Measurements from ENCODE around the gene SUSD1. TPM values are rescaled to one million over a fixed set of nuclear protein-coding genes. Genes with fewer than 3 reads are reported as not detected.

The SUSD1 gene
- total RNA-seq, 1 experiment from 2014 or later = 15.4 TPM

- DNase-seq (ENCODE audit: low spot score) = peak; percentile 96
These were observed 162.8 kb downstream of the SUSD1 start for GRCh38 chr9:112012026-112012902.

DNA sequence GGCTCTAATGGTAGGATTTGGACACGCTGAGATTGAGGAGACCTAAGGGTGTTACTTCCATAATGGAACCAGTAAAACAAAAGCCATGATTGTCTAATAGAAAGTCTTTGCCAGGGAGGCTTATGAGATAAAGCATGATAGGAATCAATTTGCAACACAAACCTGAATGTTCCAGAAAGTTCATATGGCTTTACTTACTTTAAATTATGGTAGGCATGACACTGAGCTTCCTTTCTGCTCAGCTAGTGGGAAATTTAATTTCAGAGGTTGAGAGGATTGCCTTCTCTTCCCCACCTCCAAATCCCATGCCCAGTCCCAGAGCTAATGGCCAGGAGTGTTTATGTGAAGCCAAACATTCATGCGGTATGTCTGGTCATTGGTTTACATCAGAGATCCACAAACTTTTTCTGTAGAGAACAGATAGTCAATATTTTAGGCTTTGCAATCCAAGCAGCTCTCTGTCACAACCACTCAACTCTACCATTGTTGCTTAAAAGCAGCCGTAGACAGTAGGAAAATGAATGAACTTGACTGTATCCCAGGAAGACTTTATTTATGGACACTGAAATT is 164.0 kb downstream of the SUSD1 start:
- DNase-seq (ENCODE audit: low spot score) = no peak

GRCh38 chr9:112010537-112010936 is 164.6 kb downstream of the SUSD1 start:
- DNase-seq (ENCODE audit: low spot score) = no peak

DNA sequence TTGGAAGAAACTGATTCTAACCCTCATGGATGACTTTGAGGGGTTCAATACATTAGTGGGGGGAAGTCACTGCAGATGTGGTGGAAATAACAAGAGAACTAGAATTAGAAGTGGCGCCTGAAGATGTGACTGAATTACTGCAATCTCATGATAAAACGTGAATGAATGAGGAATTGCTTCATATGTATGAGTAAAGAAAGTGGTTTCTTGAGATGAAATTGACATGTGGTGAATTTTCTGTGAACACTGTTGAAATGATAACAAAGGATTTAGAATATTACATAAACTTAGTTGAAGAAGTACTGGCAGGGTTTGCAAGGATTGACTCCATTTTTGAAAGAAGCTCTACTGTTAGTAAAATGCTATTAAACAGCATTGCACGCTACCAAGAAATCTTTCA is 165.4 kb downstream of the SUSD1 start:
- no peak for DNase-seq (ENCODE audit: low spot score)

DNA sequence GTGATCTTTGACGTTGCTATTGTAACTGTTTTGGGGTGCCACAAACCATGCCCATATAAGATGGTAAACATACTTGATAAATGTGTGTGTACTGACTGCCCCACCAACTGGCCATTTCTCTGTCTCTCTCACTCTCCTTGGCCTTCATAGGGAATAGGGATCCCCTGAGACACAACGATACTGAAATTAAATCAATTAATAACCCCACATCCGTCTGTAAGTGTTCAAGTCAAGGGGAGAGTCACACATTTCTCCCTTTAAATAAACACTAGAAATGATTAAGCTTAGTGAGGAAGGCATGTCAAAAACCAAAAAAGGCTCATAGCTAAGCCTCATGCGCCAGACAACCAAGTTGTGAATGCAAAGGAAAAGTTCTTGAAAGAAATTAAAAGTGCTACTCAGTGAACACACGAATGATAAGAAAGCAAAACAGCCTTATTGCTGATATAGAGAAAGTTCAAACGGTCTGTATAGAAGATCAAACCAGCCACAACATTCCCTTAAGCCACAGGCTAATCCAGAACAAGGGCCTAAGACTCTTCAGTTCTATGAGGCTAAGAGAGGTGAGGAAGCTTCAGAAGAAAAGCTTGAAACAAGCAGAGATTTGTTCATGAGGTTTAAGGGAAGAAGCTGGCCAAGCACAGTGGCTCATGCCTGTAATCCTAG is 167.4 kb downstream of the SUSD1 start:
- no peak for DNase-seq (ENCODE audit: low spot score)

GRCh38 chr9:112006361-112007020 is 168.6 kb downstream of the SUSD1 start:
- no peak for DNase-seq (ENCODE audit: low spot score)

DNA sequence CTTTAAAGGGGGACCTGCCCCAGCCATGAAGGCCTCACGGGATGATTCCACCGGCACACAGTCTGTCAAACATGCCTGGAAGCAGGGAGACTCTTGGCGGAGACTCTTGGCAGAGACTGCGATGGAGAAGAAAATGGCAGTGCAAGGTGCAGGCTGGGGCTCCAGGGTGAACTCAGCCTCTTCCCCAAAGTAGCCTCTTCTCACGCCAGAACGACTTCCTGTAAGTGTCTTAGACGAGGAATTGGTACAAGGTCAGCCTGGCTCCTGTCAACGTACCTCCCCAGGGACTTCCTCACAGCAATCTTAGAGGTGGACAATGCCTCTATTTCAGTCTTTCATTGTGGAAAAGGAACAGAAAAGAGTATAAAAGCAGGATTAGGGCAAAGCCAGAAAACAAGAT is 169.2 kb downstream of the SUSD1 start:
- DNase-seq (ENCODE audit: low spot score) = no peak

GRCh38 chr9:112003538-112003937 is 171.6 kb downstream of the SUSD1 start:
- DNase-seq (ENCODE audit: low spot score) = no peak

- DNase-seq (ENCODE audit: low spot score) = no peak
These were observed 172.1 kb downstream of the SUSD1 start for GRCh38 chr9:112002847-112003457.

DNA sequence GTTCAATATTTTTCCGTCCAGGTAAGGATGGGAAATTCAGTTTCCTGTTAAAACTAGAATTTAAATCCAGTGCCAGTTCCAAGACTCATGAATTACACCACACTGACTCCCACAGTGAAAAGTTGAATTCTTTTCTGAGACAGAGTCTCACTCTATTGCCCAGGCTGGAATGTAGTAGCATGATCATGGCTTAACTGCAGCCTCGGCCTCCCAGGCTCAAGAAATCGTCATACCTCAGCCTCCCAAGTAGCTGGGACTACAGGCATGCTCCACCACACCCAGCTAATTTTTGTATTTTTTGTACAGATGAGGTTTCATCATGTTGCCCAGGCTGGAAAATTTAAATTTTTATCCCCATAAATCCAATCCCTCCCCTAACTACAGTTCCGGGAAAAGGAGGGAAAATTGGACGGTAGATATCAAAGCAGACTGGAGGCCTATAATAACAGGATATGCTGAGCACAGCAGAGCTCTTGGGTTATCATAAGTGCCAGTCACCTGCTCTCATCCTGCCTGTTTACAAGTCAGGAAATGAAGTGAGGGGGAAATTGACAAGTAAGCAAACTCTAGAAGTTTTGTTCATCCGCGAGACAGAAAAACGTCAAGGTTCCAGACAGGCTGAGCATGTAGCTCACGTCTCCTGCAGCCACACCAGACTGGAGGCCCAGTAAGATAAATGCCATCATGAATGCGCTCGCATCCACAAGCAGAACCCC is 172.8 kb downstream of the SUSD1 start:
- no peak for DNase-seq (ENCODE audit: low spot score)

- no peak for DNase-seq (ENCODE audit: low spot score)
These were observed 174.4 kb downstream of the SUSD1 start for GRCh38 chr9:112000743-112001142.

DNA sequence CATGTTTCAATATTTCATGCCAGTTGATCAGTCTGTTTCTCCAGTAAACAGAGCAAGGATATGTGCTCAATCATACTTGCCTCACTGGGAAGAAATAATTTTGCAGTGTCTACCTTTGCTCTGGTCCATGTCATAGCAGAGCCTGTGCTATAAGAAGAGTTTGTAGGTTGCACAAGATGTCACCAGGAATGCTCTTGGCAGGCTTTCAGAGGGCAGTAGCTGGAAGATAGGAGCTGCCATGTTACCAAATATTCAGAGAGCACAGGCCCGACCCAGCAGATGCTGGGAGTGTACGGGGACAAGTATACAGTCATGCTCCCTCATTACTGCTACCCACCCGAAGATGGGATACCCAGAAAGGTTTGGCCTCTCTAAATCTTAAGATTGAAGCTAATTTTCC is 175.8 kb downstream of the SUSD1 start:
- no peak for DNase-seq (ENCODE audit: low spot score)

DNA sequence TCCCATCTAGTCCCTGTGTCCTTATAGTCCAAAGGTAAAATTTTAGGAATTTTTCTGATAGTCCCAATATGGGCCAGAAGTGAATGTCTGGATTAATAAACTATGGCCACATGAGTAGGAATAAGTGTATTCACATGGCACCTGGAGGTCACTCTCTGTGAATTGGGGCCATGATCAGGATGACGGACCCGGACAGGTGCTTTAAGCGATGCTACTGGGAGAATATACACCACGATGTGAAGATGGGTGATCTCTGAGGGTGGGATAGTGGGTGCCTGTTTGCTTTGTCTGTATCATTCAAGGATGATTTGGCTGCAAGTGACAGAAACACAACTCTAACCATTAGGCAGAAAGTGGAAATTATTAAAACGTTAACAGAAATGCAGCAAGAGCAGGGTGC is 177.3 kb downstream of the SUSD1 start:
- DNase-seq (ENCODE audit: low spot score) = no peak

DNA sequence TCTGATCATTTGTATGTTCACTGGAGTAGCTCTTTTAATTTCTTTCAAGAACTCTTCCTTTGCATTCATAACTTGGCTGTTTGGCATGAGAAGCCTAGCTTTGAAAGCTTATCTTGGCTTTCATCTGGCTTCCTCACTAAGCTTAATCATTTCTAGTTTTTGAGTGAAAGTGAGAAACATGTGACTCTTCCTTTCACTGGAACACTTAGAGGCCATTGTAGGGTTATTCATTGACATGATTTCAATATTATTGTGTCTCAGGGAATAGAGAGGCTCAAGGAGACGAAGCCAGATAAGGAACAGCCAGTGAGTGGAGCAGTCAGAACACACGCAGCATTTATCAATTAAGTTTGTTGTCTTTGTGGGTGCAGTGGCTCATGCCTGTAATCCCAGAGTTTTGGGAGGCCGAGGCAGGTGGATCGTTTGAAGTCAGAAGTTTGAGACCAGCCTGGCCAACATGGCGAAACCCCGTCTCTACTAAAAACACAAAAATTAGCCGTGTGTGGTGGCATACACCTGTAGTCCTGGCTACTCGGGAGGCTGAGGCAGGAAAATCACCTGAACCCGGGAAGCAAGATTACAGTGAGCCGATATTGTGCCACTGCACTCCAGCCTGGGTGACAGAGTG is 180.2 kb downstream of the SUSD1 start:
- DNase-seq (ENCODE audit: low spot score) = no peak

GRCh38 chr9:111993319-111993718 is 181.8 kb downstream of the SUSD1 start:
- no peak for DNase-seq (ENCODE audit: low spot score)

GRCh38 chr9:111992523-111992922 is 182.6 kb downstream of the SUSD1 start:
- peak; percentile 63 for DNase-seq (ENCODE audit: low spot score)

- no peak for DNase-seq (ENCODE audit: low spot score)
These were observed 183.9 kb downstream of the SUSD1 start for GRCh38 chr9:111991179-111991578.

Data from A172 (cell line).